NCI-H128 (cell line): ENCODE data around the gene NLGN4Y.
"Not testable (repeated sequence)": the region's sequence is repeated elsewhere in the genome, so short reads cannot be mapped to it uniquely, and the experiment has no call there.

Experiments used
- DNase-seq: peaks from one replicate; lab custom pipeline; 2025; ENCODE audit not compliant: unreplicated experiment; lab: John Stamatoyannopoulos, UW

Gene NLGN4Y

DNA sequence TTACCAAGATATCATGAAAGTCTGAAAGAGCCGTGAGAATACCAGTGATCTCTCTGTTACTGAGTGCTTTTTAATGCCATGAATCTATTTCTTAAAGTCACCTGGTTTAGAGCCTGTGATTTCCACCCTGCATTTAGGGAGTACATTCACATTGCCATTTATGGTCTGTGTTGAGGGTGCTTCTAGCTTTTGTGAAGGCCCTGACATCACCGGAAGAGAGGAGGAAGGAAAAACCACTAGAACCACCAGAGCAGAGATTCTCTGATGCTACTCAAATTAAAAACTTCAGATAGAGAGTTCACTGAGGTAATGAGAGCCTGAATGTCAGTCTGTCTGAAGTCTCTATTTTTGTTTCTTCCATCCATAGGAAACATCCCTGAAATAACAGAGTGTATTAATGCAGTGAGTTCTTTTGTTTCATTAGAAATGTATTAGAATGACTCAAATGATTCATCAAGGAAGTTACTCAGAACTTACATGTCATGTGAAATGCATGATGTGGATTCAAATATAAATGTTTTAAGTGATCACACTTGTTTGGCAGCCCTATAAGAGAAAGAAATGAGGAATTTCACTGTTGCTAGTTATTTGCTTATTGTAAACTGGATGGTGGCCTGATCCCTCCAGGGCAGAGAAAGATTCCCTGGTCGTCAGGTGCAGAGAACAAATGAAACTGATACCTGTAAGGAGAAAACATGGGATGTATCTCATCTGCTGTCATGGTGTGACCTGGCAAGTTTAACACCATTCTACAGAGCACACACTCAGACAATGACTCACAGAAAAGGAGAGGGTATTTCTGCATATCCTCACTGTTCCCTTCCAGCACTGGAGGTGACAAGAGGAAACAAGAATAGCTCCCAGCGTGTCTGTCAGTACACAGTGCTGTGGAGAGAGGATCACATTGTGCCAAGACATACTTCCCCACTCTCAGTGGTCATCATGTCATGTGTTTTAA, 310.1 kb downstream of the NLGN4Y start:
- DNase-seq, result no peak

DNA sequence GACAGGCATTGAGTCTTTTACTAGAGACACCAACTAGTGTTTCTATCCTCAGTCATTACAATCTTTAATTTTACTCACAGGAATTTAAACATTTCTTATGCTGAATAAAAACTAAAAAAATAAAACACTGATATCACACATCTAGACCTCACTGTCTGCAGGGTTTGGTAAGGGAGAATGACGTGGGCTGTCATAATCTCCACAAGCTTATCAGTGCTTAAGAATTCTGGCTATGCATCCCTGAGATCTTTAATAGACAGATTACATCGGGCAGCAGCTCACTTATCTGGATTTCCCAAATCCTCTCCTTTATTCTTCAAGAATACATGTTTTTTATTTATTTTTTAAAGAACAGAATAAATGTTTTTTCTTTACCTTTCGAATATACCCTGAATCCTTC, 313.1 kb downstream of the NLGN4Y start:
- no peak for DNase-seq

- DNase-seq, result no peak
These were observed 326.4 kb downstream of the NLGN4Y start for GRCh38 chrY:14850734-14851133.

GRCh38 chrY:14860448-14860847, 336.1 kb downstream of the NLGN4Y start:
- DNase-seq, result no peak

GRCh38 chrY:14861033-14861432, 336.7 kb downstream of the NLGN4Y start:
- not testable (repeated sequence) for DNase-seq

GRCh38 chrY:14871971-14872370, 347.6 kb downstream of the NLGN4Y start:
- no peak for DNase-seq
